Large intestine (tissue), 3 donors: Measurements from ENCODE around the gene TOMM40. TPM values are rescaled to one million over a fixed set of nuclear protein-coding genes. Genes with fewer than 3 reads are reported as not detected.
"Not testable (repeated sequence)": the region's sequence is repeated elsewhere in the genome, so short reads cannot be mapped to it uniquely, and the experiment has no call there.

ENCODE experiments used
- DNase-seq, 2 donors: peaks; one replicate each; pipeline versions ENCODE4 v3.0.0 to v3.0.0-alpha.2; 2013
- H3K27ac ChIP-seq: one replicate; pipeline ENCODE4 v1.5.1; 2013; ENCODE audit warnings: low read length
- H3K27me3 ChIP-seq: 2 replicates; pipeline ENCODE4 v1.6.1; 2013; ENCODE audit warnings: low read length; ENCODE audit not compliant: control insufficient read depth, insufficient read depth
- H3K36me3 ChIP-seq: 2 replicates; pipeline ENCODE4 v1.6.1; 2013; ENCODE audit warnings: low read length; ENCODE audit not compliant: control insufficient read depth, insufficient read depth
- H3K4me1 ChIP-seq: one replicate; pipeline ENCODE4 v1.6.1; 2013; ENCODE audit warnings: low read length; ENCODE audit not compliant: control insufficient read depth, insufficient read depth
- H3K4me3 ChIP-seq: one replicate; pipeline ENCODE4 v1.5.1; 2013; ENCODE audit warnings: low read length
- H3K9me3 ChIP-seq: one replicate; pipeline ENCODE4 v1.6.1; 2013; ENCODE audit warnings: mild to moderate bottlenecking, low read depth, low read length, moderate library complexity; ENCODE audit not compliant: control insufficient read depth
- WGBS: methylation state at CpG from one replicate; pipeline ENCODE4 v1.1.5; 2013; ENCODE audit warnings: low lambda C conversion rate; ENCODE audit not compliant: insufficient coverage; 5-methylcytosine and 5-hydroxymethylcytosine counted together
- polyA plus RNA-seq: library from polyadenylated mRNA; unstranded; fragments of 120-200 nt; gene quantifications from one replicate; pipeline ENCODE4 v1.2.1, GENCODE V29; 2013

The TOMM40 gene
- polyA plus RNA-seq, 1 donor, result 37.2 TPM

- 100% methylated on average over 4 of the region's 46 CpGs for WGBS
- no peak overlapping the region for H3K27ac ChIP-seq
- DNase-seq, result no peak
- peaks cover 3% of the 10 kb centered on the region for H3K9me3 ChIP-seq
- H3K4me1 ChIP-seq, result peaks cover 29% of the 10 kb centered on the region
- peaks cover 5% of the 10 kb centered on the region for H3K27me3 ChIP-seq
- no peak overlapping the region for H3K4me3 ChIP-seq
- peaks cover under 1% of the 10 kb centered on the region for H3K36me3 ChIP-seq
These were observed 17.2 kb downstream of the TOMM40 start for GRCh38 chr19:44908074-44908835.

- H3K27me3 ChIP-seq, result peaks cover 5% of the 10 kb centered on the region
- DNase-seq, result no peak
- H3K4me3 ChIP-seq, result no peak overlapping the region
- peaks cover 3% of the 10 kb centered on the region for H3K9me3 ChIP-seq
- no CpG with 5 or more reads among the region's 44 CpGs for WGBS
- H3K4me1 ChIP-seq, result peaks cover 26% of the 10 kb centered on the region
- no peak overlapping the region for H3K27ac ChIP-seq
- no peaks in the 10 kb centered on the region for H3K36me3 ChIP-seq
These were observed 17.8 kb downstream of the TOMM40 start for GRCh38 chr19:44908836-44909261.

GRCh38 chr19:44909775-44910174 lies 18.7 kb downstream of the TOMM40 start:
- Histone ChIP-seq H3K4me3 (no peak overlapping the region), H3K36me3 (no peaks in the 10 kb centered on the region), H3K27me3 (peaks cover 7% of the 10 kb centered on the region), H3K27ac (no peak overlapping the region), H3K9me3 (peaks cover 3% of the 10 kb centered on the region), H3K4me1 (peaks cover 31% of the 10 kb centered on the region)
- no CpG with 5 or more reads among the region's 5 CpGs for WGBS
- no peak for DNase-seq

- H3K27ac ChIP-seq, H3K27me3 ChIP-seq, H3K36me3 ChIP-seq, H3K4me3 ChIP-seq, DNase-seq, H3K9me3 ChIP-seq: not testable (repeated sequence)
- WGBS, result no CpG with 5 or more reads among the region's 6 CpGs
- H3K4me1 ChIP-seq, result peaks cover 15% of the 10 kb centered on the region
These were observed 20.8 kb downstream of the TOMM40 start for GRCh38 chr19:44911896-44912295.

GRCh38 chr19:44912854-44913253 lies 21.8 kb downstream of the TOMM40 start:
- WGBS, result no CpG with 5 or more reads among the region's 6 CpGs
- H3K4me3 ChIP-seq, result no peak overlapping the region
- no peak for DNase-seq
- H3K9me3 ChIP-seq, result peaks cover 3% of the 10 kb centered on the region
- H3K4me1 ChIP-seq, result peaks cover 15% of the 10 kb centered on the region
- H3K36me3 ChIP-seq, result no peaks in the 10 kb centered on the region
- H3K27me3 ChIP-seq, result peaks cover 2% of the 10 kb centered on the region
- no peak overlapping the region for H3K27ac ChIP-seq

- H3K4me3 ChIP-seq, result peak overlapping the region; percentile 58
- H3K27me3 ChIP-seq, H3K9me3 ChIP-seq, DNase-seq, H3K27ac ChIP-seq, H3K36me3 ChIP-seq: not testable (repeated sequence)
- 40% methylated on average over 2 of the region's 23 CpGs for WGBS
- H3K4me1 ChIP-seq, result peaks cover 15% of the 10 kb centered on the region
These were observed 22.7 kb downstream of the TOMM40 start for GRCh38 chr19:44913512-44914432.

GRCh38 chr19:44914433-44915206 lies 23.6 kb downstream of the TOMM40 start, which contains the start of gene APOC1:
Gene APOC1, plus strand, starts transcription at chr19:44914608. Its CDS starts 284 bp downstream, at chr19:44914892.
- H3K27ac ChIP-seq, H3K9me3 ChIP-seq, H3K27me3 ChIP-seq, H3K36me3 ChIP-seq: not testable (repeated sequence)
- Histone ChIP-seq H3K4me1 (peaks cover 15% of the 10 kb centered on the region), H3K4me3 (peak within 1 kb of the TSS; percentile 58)
- peak; percentile 86 to 90 for DNase-seq
- no CpG with 5 or more reads among the region's 28 CpGs for WGBS

GRCh38 chr19:44924243-44924725 lies 33.2 kb downstream of the TOMM40 start:
- no peak overlapping the region for H3K4me3 ChIP-seq
- peaks cover 6% of the 10 kb centered on the region for H3K4me1 ChIP-seq
- no peaks in the 10 kb centered on the region for H3K36me3 ChIP-seq
- no peak overlapping the region for H3K27ac ChIP-seq
- peaks cover 5% of the 10 kb centered on the region for H3K27me3 ChIP-seq
- H3K9me3 ChIP-seq, result no peaks in the 10 kb centered on the region
- WGBS, result no CpG with 5 or more reads among the region's 8 CpGs
- no peak for DNase-seq

GRCh38 chr19:44925114-44925891 lies 34.2 kb downstream of the TOMM40 start:
- Histone ChIP-seq H3K4me3 (no peak overlapping the region), H3K9me3 (no peaks in the 10 kb centered on the region), H3K27ac (no peak overlapping the region), H3K36me3 (no peaks in the 10 kb centered on the region), H3K27me3 (peaks cover 5% of the 10 kb centered on the region), H3K4me1 (peaks cover 6% of the 10 kb centered on the region)
- no peak for DNase-seq
- WGBS, result no CpG with 5 or more reads among the region's 8 CpGs
